Measurements from ENCODE around the gene UNC45A. TPM values are rescaled to one million over a fixed set of nuclear protein-coding genes. Genes with fewer than 3 reads are reported as not detected.

UNC45A gene
- total and polyA plus RNA-seq, 2 of the 8 experiments (the other 6 are each of a cell fraction or from before 2014, with no cell fraction given), result 74.1 to 84.2 TPM

GRCh38 chr15:90987561-90988141 lies 52.6 kb downstream of the UNC45A start:
- Histone ChIP-seq H3K4ac (replicated peaks; ENCODE audit: insufficient read length, low read depth, low read length) (no peak overlapping the region), H2AFZ (ENCODE audit: low read length) (no peak overlapping the region), H2BK12ac (ENCODE audit: low read depth, low read length) (no peak overlapping the region), H3K9ac (replicated peaks in 1 of 4; ENCODE audit: extremely low read depth in 1 of 4, low read depth in 3 of 4, low read length in 3 of 4) (no peak overlapping the region), H3K27ac (ENCODE audit: low read depth, low read length) (no peak overlapping the region), H2BK5ac (ENCODE audit: low read depth, low read length) (no peak overlapping the region), H2AK5ac (ENCODE audit: low read depth, low read length) (no peak overlapping the region), H3K4me1 (replicated peaks in 1 of 4; ENCODE audit: control insufficient read depth in 3 of 4, insufficient read depth in 4 of 4, low read length in 3 of 4) (peaks cover 0 to 3% (median 0%) of the 10 kb centered on the region in 4 experiments; a peak in 1 of 7 replicates), H3K4me3 (ENCODE audit: extremely low read depth in 1 of 4, insufficient read depth in 2 of 4, low read depth in 3 of 4, low read length in 4 of 4) (no peak overlapping the region), H3K23ac (ENCODE audit: insufficient read length) (no peak overlapping the region), H3K36me3 (ENCODE audit: control insufficient read depth in 2 of 4, insufficient read depth in 4 of 4, low read length in 3 of 4) (peaks cover 12 to 19% (median 16%) of the 10 kb centered on the region in 4 experiments), H2BK20ac (ENCODE audit: low read length) (no peak overlapping the region), H3K18ac (ENCODE audit: extremely low read depth, low read length) (no peak overlapping the region), H3K79me1 (ENCODE audit: low read depth, low read length) (peaks cover 6% of the 10 kb centered on the region), H3K14ac (ENCODE audit: insufficient read length) (no peak overlapping the region), H3K4me2 (ENCODE audit: insufficient read depth in 1 of 2, low read depth in 2 of 2, low read length in 2 of 2) (no peak overlapping the region), H3K9me3 (ENCODE audit: insufficient read depth in 2 of 2, low read depth in 1 of 2, low read length in 1 of 2) (no peaks in the 10 kb centered on the region), H4K8ac (ENCODE audit: extremely low read depth, insufficient read depth, low read length) (no peak overlapping the region), H4K20me1 (replicated peaks in 1 of 2; ENCODE audit: control insufficient read depth in 1 of 2, insufficient read depth in 2 of 2, low read length in 2 of 2) (peaks cover 14 to 17% of the 10 kb centered on the region in 2 experiments), H2BK15ac (ENCODE audit: low read length) (no peak overlapping the region), H3K23me2 (ENCODE audit: low read depth, low read length) (peaks cover 1% of the 10 kb centered on the region; the same call in 1 of the 2 replicates), H4K91ac (replicated peaks; ENCODE audit: insufficient read length, low read length) (no peak overlapping the region), H2BK120ac (replicated peaks; ENCODE audit: low read depth, low read length) (no peak overlapping the region), H4K5ac (ENCODE audit: insufficient read length, low read depth, low read length) (no peak overlapping the region), H3K79me2 (ENCODE audit: control insufficient read depth in 1 of 2, insufficient read depth in 2 of 2, low read length in 2 of 2) (peaks cover 38 to 87% of the 10 kb centered on the region in 2 experiments), H3K27me3 (replicated peaks in 1 of 4; ENCODE audit: control insufficient read depth in 3 of 4, extremely low read depth in 1 of 4, insufficient read depth in 3 of 4, low read length in 3 of 4) (no peaks in the 10 kb centered on the region), H3K56ac (replicated peaks; ENCODE audit: insufficient read length, low read depth, low read length) (no peak overlapping the region)
- ChIA-PET CTCF (ENCODE audit: partially characterized antibody) (interaction anchor here (0.8 to 2.0 kb wide), 4 partner anchors 10 to 271 kb away, joined by 3 to 5 read pairs (median 4); no protein-coding TSS in a partner anchor), POLR2A (ENCODE audit: partially characterized antibody) (interaction anchor here (1.2 to 3.5 kb wide), 4 partner anchors 10 to 31 kb away, joined by 3 to 10 read pairs (median 6); no protein-coding TSS in a partner anchor)
- DNase-seq (ENCODE audit: low read depth in 1 of 2, low spot score in 2 of 2) (no peak), FAIRE-seq (no peak)
- 84% methylated on average over 7 of the region's 7 CpGs; no CpG with 5 or more reads in 1 of the 2 experiments for WGBS, 2 experiments (ENCODE audit: extremely low coverage in 1 of 2, insufficient coverage in 1 of 2, insufficient read length in 1 of 2, insufficient replicate concordance in 2 of 2, low coverage in 1 of 2, low lambda C conversion rate in 2 of 2, missing lambda C conversion rate in 1 of 2)
- TF ChIP-seq, protein P1, sequence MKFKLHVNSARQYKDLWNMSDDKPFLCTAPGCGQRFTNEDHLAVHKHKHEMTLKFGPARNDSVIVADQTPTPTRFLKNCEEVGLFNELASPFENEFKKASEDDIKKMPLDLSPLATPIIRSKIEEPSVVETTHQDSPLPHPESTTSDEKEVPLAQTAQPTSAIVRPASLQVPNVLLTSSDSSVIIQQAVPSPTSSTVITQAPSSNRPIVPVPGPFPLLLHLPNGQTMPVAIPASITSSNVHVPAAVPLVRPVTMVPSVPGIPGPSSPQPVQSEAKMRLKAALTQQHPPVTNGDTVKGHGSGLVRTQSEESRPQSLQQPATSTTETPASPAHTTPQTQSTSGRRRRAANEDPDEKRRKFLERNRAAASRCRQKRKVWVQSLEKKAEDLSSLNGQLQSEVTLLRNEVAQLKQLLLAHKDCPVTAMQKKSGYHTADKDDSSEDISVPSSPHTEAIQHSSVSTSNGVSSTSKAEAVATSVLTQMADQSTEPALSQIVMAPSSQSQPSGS (IDR thresholded peaks at IDR 0.05; ENCODE audit: low read length), result no peak
- TF ChIP-seq EGR1 (IDR thresholded peaks at IDR 0.05; ENCODE audit: borderline replicate concordance, low read depth, low read length) (no peak), CBX5 (IDR thresholded peaks at IDR 0.05; ENCODE audit: low read depth, low read length) (no peak), FOSL1 (IDR thresholded peaks at IDR 0.05; ENCODE audit: insufficient read depth, low read depth, low read length) (no peak), CTBP2 (IDR thresholded peaks at IDR 0.05; ENCODE audit: borderline replicate concordance, insufficient read depth, insufficient read length, low read length) (no peak), SRF (IDR thresholded peaks at IDR 0.05; ENCODE audit: low read depth, low read length) (no peak), YY1 (IDR thresholded peaks at IDR 0.05; ENCODE audit: low read depth, low read length) (no peak), E2F6 (IDR thresholded peaks at IDR 0.05) (no peak), TEAD4 (IDR thresholded peaks at IDR 0.05; ENCODE audit: low read depth, low read length) (no peak), MAFK (IDR thresholded peaks at IDR 0.05; ENCODE audit: low read depth, low read length) (no peak)
